Neuronal stem cell (in vitro differentiated cells): ENCODE results near the gene TMEM236.
"Not testable (repeated sequence)": the region's sequence is repeated elsewhere in the genome, so short reads cannot be mapped to it uniquely, and the experiment has no call there.

ENCODE experiments used
- DNase-seq: peaks from one replicate; pipeline ENCODE4 v3.0.0-alpha.2; 2013; ENCODE audit warnings: low spot score
- H2AFZ ChIP-seq: one replicate; pipeline ENCODE4 v1.6.1; 2013; ENCODE audit warnings: mild to moderate bottlenecking, low read length, inconsistent platforms
- H2AK5ac ChIP-seq: 2 replicates; pipeline ENCODE4 v1.6.1; 2013; ENCODE audit warnings: low read depth, mild to moderate bottlenecking, inconsistent platforms, low read length, moderate library complexity, mixed read lengths
- H2BK120ac ChIP-seq: 2 replicates; pipeline ENCODE4 v1.6.1; 2013; ENCODE audit warnings: low read depth, mild to moderate bottlenecking, inconsistent platforms, low read length, moderate library complexity, mixed read lengths
- H2BK12ac ChIP-seq: one replicate; pipeline ENCODE4 v1.6.1; 2013; ENCODE audit warnings: low read length, inconsistent platforms
- H2BK15ac ChIP-seq: 2 replicates; pipeline ENCODE4 v1.6.1; 2013; ENCODE audit warnings: mild to moderate bottlenecking, low read length, inconsistent platforms, mixed read lengths
- H2BK5ac ChIP-seq: one replicate; pipeline ENCODE4 v1.6.1; 2013; ENCODE audit warnings: inconsistent platforms, mild to moderate bottlenecking, low read length, moderate library complexity
- H3K14ac ChIP-seq: one replicate; pipeline ENCODE4 v1.6.1; 2013; ENCODE audit warnings: low read length, inconsistent platforms
- H3K18ac ChIP-seq: 2 replicates; pipeline ENCODE4 v1.6.1; 2013; ENCODE audit warnings: low read length, inconsistent platforms
- H3K23ac ChIP-seq: 2 replicates; pipeline ENCODE4 v1.6.1; 2013; ENCODE audit warnings: low read depth, mild to moderate bottlenecking, mixed read lengths, low read length, inconsistent platforms; ENCODE audit not compliant: poor library complexity
- H3K27ac ChIP-seq: replicated peaks from 3 replicates; pipeline ENCODE4 v1.5.1; 2013; ENCODE audit warnings: low read length, inconsistent platforms
- H3K27me3 ChIP-seq, 3 experiments: 2 replicates each; pipeline ENCODE4 v1.6.1; 2013; ENCODE audit warnings: low read length in 3 of 3, mild to moderate bottlenecking in 2 of 3, inconsistent platforms in 1 of 3, low read depth in 1 of 3, mixed read lengths in 1 of 3, moderate library complexity in 1 of 3; ENCODE audit not compliant: control insufficient read depth in 3 of 3, insufficient read depth in 3 of 3
- H3K36me3 ChIP-seq, 2 donors: replicated peaks in 1 of 2; 2 replicates each; pipeline ENCODE4 v1.6.1; 2013; ENCODE audit warnings: low read length in 2 of 2; ENCODE audit not compliant: control insufficient read depth in 2 of 2, insufficient read depth in 2 of 2
- H3K4ac ChIP-seq: 2 replicates; pipeline ENCODE4 v1.6.1; 2013; ENCODE audit warnings: inconsistent platforms, mild to moderate bottlenecking, low read length, moderate library complexity
- H3K4me1 ChIP-seq, 2 donors: 1 replicate in 1 of 2; 2 replicates in 1 of 2; pipeline ENCODE4 v1.6.1; 2013; ENCODE audit warnings: low read length in 2 of 2, low read depth in 1 of 2; ENCODE audit not compliant: control insufficient read depth in 2 of 2, insufficient read depth in 1 of 2
- H3K4me2 ChIP-seq: one replicate; pipeline ENCODE4 v1.6.1; 2013; ENCODE audit warnings: mild to moderate bottlenecking, low read length, inconsistent platforms; ENCODE audit not compliant: insufficient read depth, poor library complexity, severe bottlenecking
- H3K4me3 ChIP-seq, 2 donors: 2 replicates each; pipeline ENCODE4 v1.5.1; 2013; ENCODE audit warnings: low read length in 2 of 2, mild to moderate bottlenecking in 2 of 2, inconsistent platforms in 1 of 2, moderate library complexity in 1 of 2
- H3K79me1 ChIP-seq: one replicate; pipeline ENCODE4 v1.6.1; 2013; ENCODE audit warnings: low read depth, mild to moderate bottlenecking, inconsistent platforms, low read length, moderate library complexity
- H3K9ac ChIP-seq: one replicate; pipeline ENCODE4 v1.6.1; 2013; ENCODE audit warnings: mild to moderate bottlenecking, low read depth, low read length, inconsistent platforms; ENCODE audit not compliant: poor library complexity
- H3K9me3 ChIP-seq, 2 donors: replicated peaks in 1 of 2; 2 replicates each; pipeline versions ENCODE3 to v1.6.1; 2013; ENCODE audit warnings: low read length in 2 of 2, mild to moderate bottlenecking in 2 of 2, inconsistent platforms in 1 of 2, low read depth in 1 of 2, mixed read lengths in 1 of 2, moderate library complexity in 1 of 2; ENCODE audit not compliant: control insufficient read depth in 2 of 2, insufficient read depth in 1 of 2
- H4K8ac ChIP-seq: one replicate; pipeline ENCODE4 v1.6.1; 2013; ENCODE audit warnings: low read depth, mild to moderate bottlenecking, inconsistent platforms, low read length, moderate library complexity
- H4K91ac ChIP-seq: one replicate; pipeline ENCODE4 v1.6.1; 2013; ENCODE audit warnings: low read length, low read depth, mild to moderate bottlenecking, inconsistent platforms; ENCODE audit not compliant: poor library complexity
- WGBS, 2 donors: extraction: QIAGEN DNeasy Blood & Tissue Kit; methylation state at CpG; one replicate each; pipeline ENCODE4 v1.1.7; 2013; ENCODE audit warnings: missing lambda C conversion rate in 2 of 2, mixed read lengths in 1 of 2; ENCODE audit not compliant: insufficient read length in 2 of 2, insufficient replicate concordance in 1 of 2; ENCODE audit errors: extremely low coverage in 2 of 2; 5-methylcytosine and 5-hydroxymethylcytosine counted together

Gene TMEM236

DNA sequence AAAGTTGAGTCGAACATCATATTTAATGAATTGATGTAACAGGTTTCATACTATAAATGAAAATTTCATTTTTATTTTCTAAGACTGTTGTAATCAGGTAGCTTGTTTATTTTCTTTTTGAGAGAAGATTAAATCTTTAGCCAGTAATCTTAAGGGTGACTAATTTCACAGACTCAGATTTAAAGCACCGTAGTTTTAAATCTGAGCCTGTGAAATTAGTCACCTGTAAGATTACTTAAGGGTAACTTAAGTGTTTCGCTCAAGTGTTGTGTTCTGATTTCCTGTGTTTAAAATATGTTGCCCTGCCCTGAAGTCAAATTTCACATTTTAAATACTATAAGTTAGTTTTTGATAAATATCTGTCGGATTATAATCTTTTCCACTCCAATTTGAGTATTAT, 35.8 kb upstream of the TMEM236 start:
- H4K91ac ChIP-seq: no peak overlapping the region
- no peak overlapping the region for H3K4ac ChIP-seq
- no peak overlapping the region for H2BK15ac ChIP-seq
- no peak overlapping the region for H3K18ac ChIP-seq
- no peak overlapping the region for H3K4me2 ChIP-seq
- no peak overlapping the region for H2BK120ac ChIP-seq
- H3K36me3 ChIP-seq: peaks cover 7 to 51% of the 10 kb centered on the region in 2 donors
- H4K8ac ChIP-seq: no peak overlapping the region
- DNase-seq: no peak
- no peak overlapping the region for H2AFZ ChIP-seq
- no peak overlapping the region for H3K9ac ChIP-seq
- H2BK12ac ChIP-seq: no peak overlapping the region
- no peak overlapping the region for H2AK5ac ChIP-seq
- H3K4me1 ChIP-seq: peaks cover 4 to 6% of the 10 kb centered on the region in 2 donors
- no peaks in the 10 kb centered on the region for H3K27me3 ChIP-seq
- H3K4me3 ChIP-seq: no peak overlapping the region
- H3K9me3 ChIP-seq: no peaks in the 10 kb centered on the region
- WGBS, 2 donors: no CpG with 5 or more reads among the region's 4 CpGs
- no peak overlapping the region for H3K27ac ChIP-seq
- H3K14ac ChIP-seq: no peak overlapping the region
- no peak overlapping the region for H3K23ac ChIP-seq
- no peak overlapping the region for H2BK5ac ChIP-seq
- H3K79me1 ChIP-seq: peaks cover 2% of the 10 kb centered on the region

DNA sequence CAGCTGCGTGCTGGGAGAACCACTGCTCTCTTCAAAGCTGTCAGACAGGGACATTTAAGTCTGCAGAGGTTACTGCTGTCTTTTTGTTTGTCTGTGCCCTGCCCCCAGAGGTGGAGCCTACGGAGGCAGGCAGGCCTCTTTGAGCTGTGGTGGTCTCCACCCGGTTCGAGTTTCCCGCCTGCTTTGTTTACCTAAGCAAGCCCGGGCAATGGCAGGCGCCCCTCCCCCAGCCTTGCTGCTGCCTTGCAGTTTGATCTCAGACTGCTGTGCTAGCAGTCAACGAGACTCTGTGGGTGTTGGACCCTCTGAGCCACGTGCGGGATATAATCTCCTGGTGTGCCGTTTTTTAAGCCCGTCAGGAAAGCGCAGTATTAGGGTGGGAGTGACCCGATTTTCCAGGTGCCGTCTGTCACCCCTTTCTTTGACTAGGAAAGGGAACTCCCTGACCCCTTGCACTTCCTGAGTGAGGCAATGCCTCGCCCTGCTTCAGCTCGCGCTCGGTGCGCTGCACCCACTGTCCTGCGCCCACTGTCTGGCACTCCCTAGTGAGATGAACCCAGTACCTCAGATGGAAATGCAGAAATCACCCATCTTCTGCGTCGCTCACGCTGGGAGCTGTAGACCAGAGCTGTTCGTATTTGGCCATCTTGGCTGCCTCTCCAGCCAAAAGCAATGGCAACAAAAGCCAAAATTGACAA, 29.5 kb upstream of the TMEM236 start:
- not testable (repeated sequence) for DNase-seq, H3K27me3 ChIP-seq, H4K8ac ChIP-seq, H2BK15ac ChIP-seq, H3K9ac ChIP-seq, H3K4ac ChIP-seq, H2BK120ac ChIP-seq, H3K23ac ChIP-seq, H3K14ac ChIP-seq, H2AFZ ChIP-seq, H4K91ac ChIP-seq, H2AK5ac ChIP-seq, H3K36me3 ChIP-seq, H2BK12ac ChIP-seq, H3K27ac ChIP-seq, H3K4me2 ChIP-seq, H3K9me3 ChIP-seq, H3K4me3 ChIP-seq, H3K79me1 ChIP-seq, H2BK5ac ChIP-seq, H3K4me1 ChIP-seq, H3K18ac ChIP-seq
- no CpG with 5 or more reads among the region's 25 CpGs for WGBS, 2 donors

DNA sequence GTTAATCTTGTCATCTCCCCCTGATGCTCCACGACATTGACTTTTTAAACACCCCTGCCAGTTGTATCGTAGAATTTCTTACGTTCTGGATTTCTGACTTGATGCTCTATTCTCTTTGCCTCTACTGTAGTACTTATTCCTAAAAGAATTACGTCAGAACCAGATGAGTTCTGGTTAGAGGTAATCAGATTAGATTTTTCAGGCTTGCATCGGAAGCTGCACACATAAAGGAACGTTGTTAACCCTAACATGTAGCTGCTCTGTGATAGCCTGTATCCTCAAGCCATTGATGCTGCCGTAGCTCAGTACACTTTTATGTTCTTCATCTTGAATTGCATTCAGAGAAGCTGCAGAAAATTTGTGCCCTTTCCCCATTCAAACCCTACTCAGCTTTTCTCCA, 26.3 kb upstream of the TMEM236 start:
- H3K4ac ChIP-seq: no peak overlapping the region
- no peak overlapping the region for H4K8ac ChIP-seq
- no peak overlapping the region for H3K14ac ChIP-seq
- no peak overlapping the region for H2BK120ac ChIP-seq
- no peak overlapping the region for H3K27ac ChIP-seq
- no peaks in the 10 kb centered on the region for H3K27me3 ChIP-seq
- no peaks in the 10 kb centered on the region for H3K4me1 ChIP-seq
- no peak overlapping the region for H2AFZ ChIP-seq
- no peak overlapping the region for H3K4me3 ChIP-seq
- H3K9me3 ChIP-seq: peaks cover 0 to 3% of the 10 kb centered on the region in 2 donors
- DNase-seq: no peak
- no CpG with 5 or more reads among the region's 7 CpGs for WGBS, 2 donors
- H3K79me1 ChIP-seq: no peaks in the 10 kb centered on the region
- no peak overlapping the region for H3K9ac ChIP-seq
- H2BK5ac ChIP-seq: no peak overlapping the region
- no peak overlapping the region for H2BK12ac ChIP-seq
- no peak overlapping the region for H4K91ac ChIP-seq
- H3K36me3 ChIP-seq: no peaks in the 10 kb centered on the region
- no peak overlapping the region for H3K4me2 ChIP-seq
- no peak overlapping the region for H3K18ac ChIP-seq
- H3K23ac ChIP-seq: no peak overlapping the region
- H2BK15ac ChIP-seq: no peak overlapping the region
- no peak overlapping the region for H2AK5ac ChIP-seq

DNA sequence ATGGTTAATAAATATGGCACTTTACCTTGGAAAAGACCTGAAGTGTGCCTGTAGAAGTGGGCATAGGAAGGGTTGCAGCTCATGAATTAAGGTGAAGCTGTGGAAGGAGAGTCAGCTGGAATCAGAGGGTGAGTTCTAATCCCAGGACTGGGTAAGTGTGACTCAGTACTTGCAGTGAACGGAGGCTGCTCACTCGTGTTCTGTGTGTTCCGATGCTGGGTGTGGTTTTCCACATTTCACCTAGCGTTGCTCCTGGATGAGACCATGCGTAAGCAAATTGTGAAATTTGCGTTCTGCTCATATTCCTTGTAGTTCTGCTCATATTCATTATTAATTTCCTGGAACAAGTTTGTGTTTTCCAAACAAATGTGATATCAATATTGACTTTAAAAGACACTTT, 22.4 kb upstream of the TMEM236 start:
- H2AFZ ChIP-seq: no peak overlapping the region
- H3K4me1 ChIP-seq: no peaks in the 10 kb centered on the region
- no peak overlapping the region for H3K4me2 ChIP-seq
- H3K27me3 ChIP-seq: no peaks in the 10 kb centered on the region
- no peak overlapping the region for H4K91ac ChIP-seq
- H2BK12ac ChIP-seq: no peak overlapping the region
- H3K4me3 ChIP-seq: no peak overlapping the region
- H3K14ac ChIP-seq: no peak overlapping the region
- no peak overlapping the region for H2BK5ac ChIP-seq
- H2BK120ac ChIP-seq: no peak overlapping the region
- no peak overlapping the region for H4K8ac ChIP-seq
- no peak overlapping the region for H2BK15ac ChIP-seq
- no peak overlapping the region for H2AK5ac ChIP-seq
- H3K9ac ChIP-seq: no peak overlapping the region
- H3K27ac ChIP-seq: no peak overlapping the region
- DNase-seq: no peak
- H3K18ac ChIP-seq: no peak overlapping the region
- no peaks in the 10 kb centered on the region for H3K36me3 ChIP-seq
- no CpG with 5 or more reads among the region's 6 CpGs for WGBS, 2 donors
- no peak overlapping the region for H3K4ac ChIP-seq
- H3K23ac ChIP-seq: no peak overlapping the region
- no peaks in the 10 kb centered on the region for H3K79me1 ChIP-seq
- H3K9me3 ChIP-seq: no peaks in the 10 kb centered on the region
